Upper lobe of left lung (tissue), 4 donors: ENCODE data around the gene CCDC71L.

Experiments
- CTCF ChIP-seq, 6 experiments: fragments of 450-650 bp in 4 of 6; fragments of 200-600 bp in 2 of 6; sonication (generic) in 2 of 6; IDR thresholded peaks; one replicate each; pipeline ENCODE4 v1.5.1; 2016 to 2019; ENCODE audit warnings: antibody characterized with exemption in 6 of 6
- EP300 ChIP-seq, 4 donors: sonication (generic); formaldehyde crosslinking; IDR thresholded peaks; one replicate each; pipeline ENCODE4 v1.5.1; 2017; ENCODE audit warnings: antibody characterized with exemption in 4 of 4, control low read depth in 2 of 4
- POLR2A ChIP-seq, 4 donors: fragments of 450-650 bp; IDR thresholded peaks; one replicate each; pipeline ENCODE4 v1.5.1; 2016 to 2017; ENCODE audit warnings: antibody characterized with exemption in 4 of 4, mild to moderate bottlenecking in 2 of 4
- POLR2AphosphoS5 ChIP-seq, 2 donors: sonication (generic); formaldehyde crosslinking; IDR thresholded peaks; one replicate each; pipeline ENCODE4 v1.5.1; 2017; ENCODE audit warnings: antibody characterized with exemption in 2 of 2

GRCh38 chr7:106615808-106616707 lies 44.9 kb downstream of the CCDC71L start:
- TF ChIP-seq POLR2A (IDR thresholded peaks at IDR 0.05) (no peak), CTCF (IDR thresholded peaks at IDR 0.05) (no peak), POLR2AphosphoS5 (IDR thresholded peaks at IDR 0.05) (no peak), EP300 (IDR thresholded peaks at IDR 0.05) (no peak)
